Breast epithelium (tissue), 4 donors: Measurements from ENCODE around the gene MPPE1. TPM values are rescaled to one million over a fixed set of nuclear protein-coding genes. Genes with fewer than 3 reads are reported as not detected.

Experiments used
- DNase-seq, 2 donors: peaks; one replicate each; pipeline ENCODE4 v3.0.0-alpha.2; 2019; ENCODE audit warnings: low spot score in 2 of 2
- H3K27ac ChIP-seq, 2 donors: fragments of 200-600 bp; sonication (generic) in 1 of 2; one replicate each; pipeline ENCODE4 v1.5.1; 2016 to 2019; ENCODE audit warnings: mild to moderate bottlenecking in 1 of 2
- H3K27me3 ChIP-seq, 2 donors: fragments of 200-600 bp; sonication (generic) in 1 of 2; one replicate each; pipeline versions ENCODE4 v1.5.1 to v1.6.0; 2017 to 2019; ENCODE audit warnings: control low read depth in 1 of 2, mild to moderate bottlenecking in 1 of 2
- H3K36me3 ChIP-seq: fragments of 200-600 bp; one replicate; pipeline ENCODE4 v1.5.1; 2019
- H3K4me1 ChIP-seq, 2 donors: fragments of 200-600 bp; sonication (generic); one replicate each; pipeline ENCODE4 v1.5.1; 2016 to 2019; ENCODE audit warnings: control low read depth in 1 of 2
- H3K4me3 ChIP-seq, 3 donors: fragments of 200-600 bp; sonication (generic); 1 replicate in 2 of 3; 2 replicates in 1 of 3; pipeline ENCODE4 v1.5.1; 2016 to 2019; ENCODE audit warnings: mild to moderate bottlenecking in 3 of 3, moderate library complexity in 2 of 3
- H3K9me3 ChIP-seq, 2 donors: fragments of 200-600 bp; sonication (generic) in 1 of 2; one replicate each; pipeline ENCODE4 v1.5.1; 2016 to 2019; ENCODE audit warnings: control low read depth in 1 of 2
- CTCF ChIP-seq, 3 donors: fragments of 450-650 bp; IDR thresholded peaks; one replicate each; pipeline ENCODE4 v1.5.1; 2016 to 2017; ENCODE audit warnings: antibody characterized with exemption in 3 of 3, mild to moderate bottlenecking in 3 of 3, moderate library complexity in 3 of 3
- POLR2A ChIP-seq: fragments of 450-650 bp; IDR thresholded peaks from one replicate; pipeline ENCODE4 v1.6.1; 2016; ENCODE audit warnings: antibody characterized with exemption, mild to moderate bottlenecking, moderate library complexity
- POLR2AphosphoS5 ChIP-seq, 3 donors: sonication (generic); formaldehyde crosslinking; IDR thresholded peaks; one replicate each; pipeline ENCODE4 v1.6.1; 2017; ENCODE audit warnings: antibody characterized with exemption in 3 of 3
- intact Hi-C: fragments of 100-400 bp; cut with DNase I; formaldehyde crosslinking; loops from one replicate; pipeline ENCODE4 v1.15.1; 2023; ENCODE audit warnings: low total_unique reads
- total RNA-seq, 3 donors: library from RNA; depleted of rRNA; stranded (reverse); fragments of >200 nt; gene quantifications; one replicate each; pipeline ENCODE4 v1.1.0, GENCODE V29; 2016

MPPE1 gene
- total RNA-seq, 3 donors from 2014 or later, result 15.4 to 46.0 (median 31.5) TPM

- H3K4me1 ChIP-seq, result peaks cover 0 to 5% of the 10 kb centered on the region in 2 donors
- peak overlapping the region; percentile 85 to 95 (median 90) for H3K4me3 ChIP-seq
- no peaks in the 10 kb centered on the region for H3K9me3 ChIP-seq
- DNase-seq, result peak; percentile 75 to 87
- TF ChIP-seq CTCF (IDR thresholded peaks at IDR 0.05) (peak in 1 of 3 donors; percentile 10), POLR2A (no peak), POLR2AphosphoS5 (IDR thresholded peaks at IDR 0.05) (peak; percentile 43 to 80 (median 61))
- no peaks in the 10 kb centered on the region for H3K27me3 ChIP-seq
- H3K27ac ChIP-seq, result peak overlapping the region; percentile 94 to 99
- intact Hi-C loops, result loop anchor here (5.0 kb wide), 1 partner anchor 1378 kb away; no protein-coding TSS in a partner anchor
- H3K36me3 ChIP-seq, result no peaks in the 10 kb centered on the region
These were observed 58.1 kb downstream of the MPPE1 start for GRCh38 chr18:11849841-11850634.

GRCh38 chr18:11849279-11849678 lies 58.8 kb downstream of the MPPE1 start:
- Histone ChIP-seq H3K9me3 (no peaks in the 10 kb centered on the region), H3K27ac (peak overlapping the region; percentile 94 to 99), H3K4me3 (no peak overlapping the region), H3K27me3 (no peaks in the 10 kb centered on the region), H3K4me1 (peaks cover 0 to 5% of the 10 kb centered on the region in 2 donors), H3K36me3 (no peaks in the 10 kb centered on the region)
- DNase-seq, result no peak
- TF ChIP-seq POLR2A, result no peak
- no peak for TF ChIP-seq POLR2AphosphoS5 (IDR thresholded peaks at IDR 0.05)
- no peak for TF ChIP-seq CTCF (IDR thresholded peaks at IDR 0.05)
- intact Hi-C loops, result no loop called here

- intact Hi-C loops, result no loop called here
These were observed 60.3 kb downstream of the MPPE1 start for GRCh38 chr18:11847811-11848210.

GRCh38 chr18:11845654-11846053 lies 62.5 kb downstream of the MPPE1 start:
- intact Hi-C loops, result no loop called here
- Histone ChIP-seq H3K4me3 (no peak overlapping the region), H3K4me1 (peaks cover 0 to 5% of the 10 kb centered on the region in 2 donors), H3K36me3 (no peaks in the 10 kb centered on the region), H3K27ac (no peak overlapping the region), H3K9me3 (no peaks in the 10 kb centered on the region), H3K27me3 (no peaks in the 10 kb centered on the region)
- no peak for TF ChIP-seq POLR2A
- TF ChIP-seq POLR2AphosphoS5 (IDR thresholded peaks at IDR 0.05), result no peak
- no peak for TF ChIP-seq CTCF (IDR thresholded peaks at IDR 0.05)
- DNase-seq, result no peak

More at GRCh38 chr18:11847811-11848210, 60.3 kb downstream of the MPPE1 start:
- Histone ChIP-seq H3K36me3 (no peaks in the 10 kb centered on the region), H3K27me3 (no peaks in the 10 kb centered on the region), H3K4me1 (peaks cover 0 to 5% of the 10 kb centered on the region in 2 donors), H3K9me3 (no peaks in the 10 kb centered on the region), H3K27ac (no peak overlapping the region), H3K4me3 (no peak overlapping the region)
- TF ChIP-seq POLR2A (no peak), CTCF (IDR thresholded peaks at IDR 0.05) (no peak), POLR2AphosphoS5 (IDR thresholded peaks at IDR 0.05) (no peak)
- no peak for DNase-seq

GRCh38 chr18:11844436-11844835 lies 63.7 kb downstream of the MPPE1 start:
- Histone ChIP-seq H3K36me3 (no peaks in the 10 kb centered on the region), H3K27ac (no peak overlapping the region), H3K4me3 (no peak overlapping the region), H3K27me3 (no peaks in the 10 kb centered on the region), H3K9me3 (no peaks in the 10 kb centered on the region), H3K4me1 (no peaks in the 10 kb centered on the region)
- intact Hi-C loops, result no loop called here
- DNase-seq, result no peak
- TF ChIP-seq POLR2A (no peak), POLR2AphosphoS5 (IDR thresholded peaks at IDR 0.05) (no peak), CTCF (IDR thresholded peaks at IDR 0.05) (no peak)
